H9 (cell line): ENCODE results near the gene VIPR2. TPM values are rescaled to one million over a fixed set of nuclear protein-coding genes. Genes with fewer than 3 reads are reported as not detected.

Experiments
- DNase-seq: peaks from one replicate; pipeline ENCODE4 v3.0.0-alpha.2; 2017
- H2AFZ ChIP-seq: one replicate; pipeline ENCODE4 v1.6.1; 2013; ENCODE audit warnings: mild to moderate bottlenecking, low read length, control low read depth, moderate library complexity
- H2AK5ac ChIP-seq: 2 replicates; pipeline ENCODE4 v1.6.1; 2013; ENCODE audit warnings: low read length, control low read depth, mixed read lengths; ENCODE audit not compliant: insufficient read length
- H2BK120ac ChIP-seq: one replicate; pipeline ENCODE4 v1.6.1; 2013; ENCODE audit warnings: low read depth, mild to moderate bottlenecking, low read length, control low read depth, inconsistent platforms; ENCODE audit not compliant: poor library complexity, severe bottlenecking
- H2BK12ac ChIP-seq: 2 replicates; pipeline ENCODE4 v1.6.1; 2013; ENCODE audit warnings: low read length, control low read depth, mixed read lengths, low read depth; ENCODE audit not compliant: insufficient read length
- H2BK15ac ChIP-seq: 2 replicates; pipeline ENCODE4 v1.6.1; 2013; ENCODE audit warnings: low read depth, low read length, control low read depth
- H2BK20ac ChIP-seq: one replicate; pipeline ENCODE4 v1.6.1; 2013; ENCODE audit warnings: low read depth, mild to moderate bottlenecking, low read length, control low read depth, inconsistent platforms; ENCODE audit not compliant: poor library complexity, severe bottlenecking
- H2BK5ac ChIP-seq: 2 replicates; pipeline ENCODE4 v1.6.1; 2013; ENCODE audit warnings: low read length, control low read depth, mixed read lengths; ENCODE audit not compliant: insufficient read length
- H3K14ac ChIP-seq: 2 replicates; pipeline ENCODE4 v1.6.1; 2013; ENCODE audit warnings: low read length, control low read depth; ENCODE audit not compliant: insufficient read depth
- H3K18ac ChIP-seq: 2 replicates; pipeline ENCODE4 v1.6.1; 2013; ENCODE audit warnings: low read depth, mild to moderate bottlenecking, mixed read lengths, low read length, control low read depth; ENCODE audit not compliant: insufficient read length
- H3K23ac ChIP-seq: 2 replicates; pipeline ENCODE4 v1.6.1; 2013; ENCODE audit warnings: low read length, control low read depth, mixed read lengths, low read depth; ENCODE audit not compliant: insufficient read length
- H3K23me2 ChIP-seq: 2 replicates; pipeline ENCODE4 v1.6.1; 2013; ENCODE audit warnings: low read depth, mild to moderate bottlenecking, mixed read lengths, low read length, control low read depth; ENCODE audit not compliant: insufficient read length, poor library complexity, severe bottlenecking
- H3K27ac ChIP-seq: 2 replicates; pipeline ENCODE4 v1.5.1; 2013; ENCODE audit warnings: low read length, control low read depth, mixed read lengths, low read depth; ENCODE audit not compliant: insufficient read length
- H3K27me3 ChIP-seq: 2 replicates; pipeline ENCODE4 v1.6.1; 2013; ENCODE audit warnings: low read length, control low read depth, inconsistent platforms; ENCODE audit not compliant: insufficient read depth
- H3K4ac ChIP-seq: 2 replicates; pipeline ENCODE4 v1.6.1; 2013; ENCODE audit warnings: low read depth, mild to moderate bottlenecking, control low read depth, inconsistent platforms, low read length, moderate library complexity
- H3K4me1 ChIP-seq: 2 replicates; pipeline ENCODE4 v1.6.1; 2013; ENCODE audit warnings: low read length, control low read depth, inconsistent platforms; ENCODE audit not compliant: insufficient read depth
- H3K4me2 ChIP-seq: 2 replicates; pipeline ENCODE4 v1.6.1; 2013; ENCODE audit warnings: low read length, control low read depth, mixed read lengths; ENCODE audit not compliant: insufficient read length, insufficient read depth
- H3K56ac ChIP-seq: 2 replicates; pipeline ENCODE4 v1.6.1; 2013; ENCODE audit warnings: low read depth, mild to moderate bottlenecking, mixed read lengths, low read length, control low read depth; ENCODE audit not compliant: insufficient read length
- H3K79me1 ChIP-seq: 2 replicates; pipeline ENCODE4 v1.6.1; 2013; ENCODE audit warnings: low read depth, mild to moderate bottlenecking, moderate library complexity, low read length, control low read depth, inconsistent platforms; ENCODE audit not compliant: insufficient read depth, poor library complexity, severe bottlenecking
- H3K79me2 ChIP-seq: 2 replicates; pipeline ENCODE4 v1.6.1; 2013; ENCODE audit warnings: low read length, control low read depth, inconsistent platforms; ENCODE audit not compliant: insufficient read depth
- H3K9ac ChIP-seq: 2 replicates; pipeline ENCODE4 v1.6.1; 2013; ENCODE audit warnings: low read length, control low read depth, mixed read lengths; ENCODE audit not compliant: insufficient read length; ENCODE audit errors: extremely low read depth
- H3K9me3 ChIP-seq: one replicate; pipeline ENCODE4 v1.6.1; 2013; ENCODE audit warnings: low read depth, low read length, inconsistent platforms; ENCODE audit not compliant: control insufficient read depth
- H3T11ph ChIP-seq: one replicate; pipeline ENCODE4 v1.6.1; 2013; ENCODE audit warnings: mild to moderate bottlenecking, low read length, control low read depth, inconsistent platforms
- H4K20me1 ChIP-seq: one replicate; pipeline ENCODE4 v1.6.1; 2013; ENCODE audit not compliant: control insufficient read depth, insufficient read length, insufficient read depth
- H4K5ac ChIP-seq: 2 replicates; pipeline ENCODE4 v1.6.1; 2013; ENCODE audit warnings: low read depth, mild to moderate bottlenecking, mixed read lengths, low read length, control low read depth; ENCODE audit not compliant: insufficient read length
- H4K8ac ChIP-seq: replicated peaks from 2 replicates; pipeline ENCODE4 v1.6.1; 2013; ENCODE audit warnings: low read length, control low read depth, mixed read lengths, low read depth; ENCODE audit not compliant: insufficient read length
- H4K91ac ChIP-seq: 2 replicates; pipeline ENCODE4 v1.6.1; 2013; ENCODE audit warnings: low read depth, mild to moderate bottlenecking, moderate library complexity, mixed read lengths, low read length, control low read depth; ENCODE audit not compliant: insufficient read length
- H3K27ac Mint-ChIP-seq, 3 experiments: 2 replicates in 2 of 3; 3 replicates in 1 of 3; pipeline ENCODE4 v1.8.0; 2020 to 2021; ENCODE audit warnings: mixed read lengths in 3 of 3, mild to moderate bottlenecking in 1 of 3, moderate library complexity in 1 of 3
- H3K27me3 Mint-ChIP-seq: 2 replicates; pipeline ENCODE4 v1.8.0; 2021; ENCODE audit warnings: low read depth, mild to moderate bottlenecking, moderate library complexity, mixed read lengths
- H3K36me3 Mint-ChIP-seq, 3 experiments: 2 replicates in 2 of 3; 3 replicates in 1 of 3; pipeline ENCODE4 v1.8.0; 2020 to 2021; ENCODE audit warnings: low read depth in 3 of 3, mixed read lengths in 3 of 3; ENCODE audit not compliant: insufficient read depth in 1 of 3
- H3K4me1 Mint-ChIP-seq, 2 experiments: 2 replicates each; pipeline ENCODE4 v1.8.0; 2020; ENCODE audit warnings: mixed read lengths in 2 of 2
- H3K4me3 Mint-ChIP-seq, 2 experiments: 2 replicates in 1 of 2; 3 replicates in 1 of 2; pipeline ENCODE4 v1.8.0; 2020 to 2021; ENCODE audit warnings: mild to moderate bottlenecking in 2 of 2, mixed read lengths in 2 of 2, moderate library complexity in 1 of 2
- H3K9me3 Mint-ChIP-seq, 2 experiments: 2 replicates in 1 of 2; 3 replicates in 1 of 2; pipeline ENCODE4 v1.8.0; 2020; ENCODE audit warnings: mild to moderate bottlenecking in 2 of 2, mixed read lengths in 2 of 2, moderate library complexity in 1 of 2
- WGBS: extraction: QIAGEN DNeasy Blood & Tissue Kit; methylation state at CpG from one replicate; pipeline ENCODE4 v1.1.7; 2013; ENCODE audit warnings: missing lambda C conversion rate, low lambda C conversion rate, mixed read lengths; ENCODE audit not compliant: insufficient read length; ENCODE audit errors: extremely low coverage; 5-methylcytosine and 5-hydroxymethylcytosine counted together
- total RNA-seq: library from RNA; stranded (reverse); gene quantifications from 2 replicates; pipeline ENCODE4 v1.2.1, GENCODE V29; 2021
- TF ChIP-seq, protein P1 (sequence below): fragments of 200-600 bp; sonication (generic); conservative IDR thresholded peaks from 3 replicates; pipeline ENCODE4 v1.8.0; 2021; ENCODE audit warnings: antibody characterized with exemption, mild to moderate bottlenecking

VIPR2 gene
- total RNA-seq, 1 experiment from 2014 or later: 1.6 TPM

DNA sequence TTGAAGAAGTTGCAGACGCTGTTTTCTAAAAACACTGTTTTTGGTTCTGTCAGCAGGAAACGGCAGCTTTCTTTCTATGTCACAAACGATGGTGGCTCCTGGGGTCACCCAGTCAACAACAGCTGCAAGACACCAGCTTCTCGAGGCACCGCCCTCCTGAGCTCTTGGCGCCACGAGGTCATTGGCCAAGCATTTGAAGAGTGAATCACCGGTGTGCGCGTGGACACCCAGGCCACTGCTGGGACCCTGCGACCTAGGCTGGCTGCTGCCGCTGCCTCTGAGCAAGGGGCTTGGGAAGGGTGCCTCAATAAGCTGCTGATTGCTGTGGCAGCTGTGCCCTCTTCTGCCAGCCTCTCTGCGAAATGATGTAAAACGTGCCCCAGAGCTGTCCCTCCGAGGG, 22.5 kb upstream of the VIPR2 start:
- H2BK20ac ChIP-seq: no peak overlapping the region
- H3K9me3 ChIP-seq: no peaks in the 10 kb centered on the region
- no peak overlapping the region for H3K23ac ChIP-seq
- no peak overlapping the region for H2AK5ac ChIP-seq
- Mint-ChIP-seq H3K27me3 (peaks cover 4% of the 10 kb centered on the region), H3K36me3 (peaks cover 0 to 10% (median 0%) of the 10 kb centered on the region in 3 experiments; a peak in 2 of 7 replicates), H3K9me3 (peaks cover 0 to 42% of the 10 kb centered on the region in 2 experiments; a peak in 2 of 5 replicates), H3K4me3 (no peak overlapping the region), H3K4me1 (no peaks in the 10 kb centered on the region), H3K27ac (peak overlapping the region in 1 of 3 experiments; percentile 59; a peak in 1 of 7 replicates)
- H4K5ac ChIP-seq: no peak overlapping the region
- no peak overlapping the region for H2BK12ac ChIP-seq
- no peak overlapping the region for H3K4ac ChIP-seq
- H3K27me3 ChIP-seq: no peaks in the 10 kb centered on the region
- H3K79me1 ChIP-seq: no peaks in the 10 kb centered on the region
- no peak overlapping the region for H3K27ac ChIP-seq
- H4K91ac ChIP-seq: no peak overlapping the region
- H4K8ac ChIP-seq: no peak overlapping the region
- no peak for DNase-seq
- no peak overlapping the region for H3K9ac ChIP-seq
- no peak overlapping the region for H3K56ac ChIP-seq
- H3K18ac ChIP-seq: no peak overlapping the region
- H3K79me2 ChIP-seq: no peaks in the 10 kb centered on the region
- no peak overlapping the region for H3K4me2 ChIP-seq
- TF ChIP-seq, protein P1, sequence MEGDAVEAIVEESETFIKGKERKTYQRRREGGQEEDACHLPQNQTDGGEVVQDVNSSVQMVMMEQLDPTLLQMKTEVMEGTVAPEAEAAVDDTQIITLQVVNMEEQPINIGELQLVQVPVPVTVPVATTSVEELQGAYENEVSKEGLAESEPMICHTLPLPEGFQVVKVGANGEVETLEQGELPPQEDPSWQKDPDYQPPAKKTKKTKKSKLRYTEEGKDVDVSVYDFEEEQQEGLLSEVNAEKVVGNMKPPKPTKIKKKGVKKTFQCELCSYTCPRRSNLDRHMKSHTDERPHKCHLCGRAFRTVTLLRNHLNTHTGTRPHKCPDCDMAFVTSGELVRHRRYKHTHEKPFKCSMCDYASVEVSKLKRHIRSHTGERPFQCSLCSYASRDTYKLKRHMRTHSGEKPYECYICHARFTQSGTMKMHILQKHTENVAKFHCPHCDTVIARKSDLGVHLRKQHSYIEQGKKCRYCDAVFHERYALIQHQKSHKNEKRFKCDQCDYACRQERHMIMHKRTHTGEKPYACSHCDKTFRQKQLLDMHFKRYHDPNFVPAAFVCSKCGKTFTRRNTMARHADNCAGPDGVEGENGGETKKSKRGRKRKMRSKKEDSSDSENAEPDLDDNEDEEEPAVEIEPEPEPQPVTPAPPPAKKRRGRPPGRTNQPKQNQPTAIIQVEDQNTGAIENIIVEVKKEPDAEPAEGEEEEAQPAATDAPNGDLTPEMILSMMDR: no peak
- H4K20me1 ChIP-seq: peaks cover 2% of the 10 kb centered on the region
- H2AFZ ChIP-seq: no peak overlapping the region
- H2BK120ac ChIP-seq: no peak overlapping the region
- no peak overlapping the region for H2BK5ac ChIP-seq
- no CpG with 5 or more reads among the region's 15 CpGs for WGBS
- no peak overlapping the region for H2BK15ac ChIP-seq
- no peak overlapping the region; the same call in 1 of the 2 replicates for H3K14ac ChIP-seq
- H3K4me1 ChIP-seq: no peaks in the 10 kb centered on the region
- no peaks in the 10 kb centered on the region for H3K23me2 ChIP-seq
- no peak overlapping the region for H3T11ph ChIP-seq
